Esophagus muscularis mucosa (tissue), 4 donors: ENCODE measurements around the gene CRYL1. TPM values are rescaled to one million over a fixed set of nuclear protein-coding genes. Genes with fewer than 3 reads are reported as not detected.

ENCODE experiments used
- DNase-seq: peaks from one replicate; pipeline ENCODE4 v3.0.0-alpha.2; 2017; ENCODE audit errors: extremely low spot score
- H3K27ac ChIP-seq, 4 donors: fragments of 200-600 bp; sonication (generic); replicated peaks in 1 of 4; 1 replicate in 3 of 4; 2 replicates in 1 of 4; pipeline ENCODE4 v1.5.1; 2016 to 2019; ENCODE audit warnings: mild to moderate bottlenecking in 1 of 4
- H3K27me3 ChIP-seq, 4 donors: fragments of 200-600 bp; sonication (generic); one replicate each; pipeline versions ENCODE4 v1.5.1 to v1.6.0; 2016 to 2019
- H3K36me3 ChIP-seq, 4 donors: fragments of 200-600 bp; sonication (generic); one replicate each; pipeline ENCODE4 v1.5.1; 2016 to 2019
- H3K4me1 ChIP-seq, 4 donors: fragments of 200-600 bp; sonication (generic); one replicate each; pipeline ENCODE4 v1.5.1; 2016 to 2019
- H3K4me3 ChIP-seq, 4 donors: fragments of 200-600 bp; sonication (generic); 1 replicate in 2 of 4; 2 replicates in 2 of 4; pipeline ENCODE4 v1.5.1; 2016 to 2019; ENCODE audit warnings: mild to moderate bottlenecking in 4 of 4, moderate library complexity in 1 of 4
- H3K9me3 ChIP-seq, 4 donors: fragments of 200-600 bp; sonication (generic); 1 replicate in 3 of 4; 2 replicates in 1 of 4; pipeline ENCODE4 v1.5.1; 2016 to 2019
- EP300 ChIP-seq: sonication (generic); formaldehyde crosslinking; IDR thresholded peaks from one replicate; pipeline ENCODE4 v1.6.1; 2017; ENCODE audit warnings: antibody characterized with exemption
- POLR2A ChIP-seq: fragments of 450-650 bp; IDR thresholded peaks from one replicate; pipeline ENCODE4 v1.6.1; 2017; ENCODE audit warnings: antibody characterized with exemption, moderate library complexity, mild to moderate bottlenecking, low read depth
- POLR2AphosphoS5 ChIP-seq, 2 donors: sonication (generic); formaldehyde crosslinking; IDR thresholded peaks; one replicate each; pipeline ENCODE4 v1.6.1; 2017; ENCODE audit warnings: antibody characterized with exemption in 2 of 2
- WGBS: methylation state at CpG from one replicate; pipeline ENCODE4 v1.1.5; 2018; 5-methylcytosine and 5-hydroxymethylcytosine counted together
- intact Hi-C: fragments of 100-400 bp; cut with DNase I; formaldehyde crosslinking; loops from one replicate; pipeline ENCODE4 v1.15.1; 2023
- total RNA-seq, 4 donors: library from RNA; depleted of rRNA; stranded (reverse); fragments of >200 nt; gene quantifications; one replicate each; pipeline versions ENCODE4 v1.1.0 to v1.2.1, GENCODE V29; 2016
- TF ChIP-seq, protein P1 (sequence below), 3 experiments: fragments of 200-600 bp in 2 of 3; fragments of 450-650 bp in 1 of 3; sonication (generic) in 2 of 3; IDR thresholded peaks; one replicate each; pipeline ENCODE4 v1.5.1; 2017 to 2019; ENCODE audit warnings: antibody characterized with exemption in 3 of 3, mild to moderate bottlenecking in 2 of 3, moderate library complexity in 1 of 3

Gene CRYL1
- total RNA-seq, 4 donors from 2014 or later: 42.3 to 59.3 (median 45.4) TPM

- H3K27me3 ChIP-seq: no peaks in the 10 kb centered on the region
- H3K4me1 ChIP-seq: no peaks in the 10 kb centered on the region
- no peaks in the 10 kb centered on the region for H3K9me3 ChIP-seq
- no peak for TF ChIP-seq POLR2AphosphoS5 (IDR thresholded peaks at IDR 0.05)
- TF ChIP-seq, protein P1, sequence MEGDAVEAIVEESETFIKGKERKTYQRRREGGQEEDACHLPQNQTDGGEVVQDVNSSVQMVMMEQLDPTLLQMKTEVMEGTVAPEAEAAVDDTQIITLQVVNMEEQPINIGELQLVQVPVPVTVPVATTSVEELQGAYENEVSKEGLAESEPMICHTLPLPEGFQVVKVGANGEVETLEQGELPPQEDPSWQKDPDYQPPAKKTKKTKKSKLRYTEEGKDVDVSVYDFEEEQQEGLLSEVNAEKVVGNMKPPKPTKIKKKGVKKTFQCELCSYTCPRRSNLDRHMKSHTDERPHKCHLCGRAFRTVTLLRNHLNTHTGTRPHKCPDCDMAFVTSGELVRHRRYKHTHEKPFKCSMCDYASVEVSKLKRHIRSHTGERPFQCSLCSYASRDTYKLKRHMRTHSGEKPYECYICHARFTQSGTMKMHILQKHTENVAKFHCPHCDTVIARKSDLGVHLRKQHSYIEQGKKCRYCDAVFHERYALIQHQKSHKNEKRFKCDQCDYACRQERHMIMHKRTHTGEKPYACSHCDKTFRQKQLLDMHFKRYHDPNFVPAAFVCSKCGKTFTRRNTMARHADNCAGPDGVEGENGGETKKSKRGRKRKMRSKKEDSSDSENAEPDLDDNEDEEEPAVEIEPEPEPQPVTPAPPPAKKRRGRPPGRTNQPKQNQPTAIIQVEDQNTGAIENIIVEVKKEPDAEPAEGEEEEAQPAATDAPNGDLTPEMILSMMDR (IDR thresholded peaks at IDR 0.05): no peak
- no peaks in the 10 kb centered on the region for H3K36me3 ChIP-seq
- DNase-seq: no peak
- intact Hi-C loops: no loop called here
- H3K27ac ChIP-seq: peak overlapping the region in 1 of 4 donors; percentile 25
- H3K4me3 ChIP-seq: no peak overlapping the region
- 87% methylated on average over 2 of the region's 2 CpGs for WGBS
Measured at GRCh38 chr13:20388184-20388583, 137.5 kb downstream of the CRYL1 start.

- no peaks in the 10 kb centered on the region for H3K36me3 ChIP-seq
- H3K27ac ChIP-seq: no peak overlapping the region
- TF ChIP-seq, protein P1 (IDR thresholded peaks at IDR 0.05): no peak
- TF ChIP-seq POLR2A: no peak
- no peak for TF ChIP-seq POLR2AphosphoS5 (IDR thresholded peaks at IDR 0.05)
- TF ChIP-seq EP300: no peak
- no peak overlapping the region for H3K4me3 ChIP-seq
- no peak for DNase-seq
- no peaks in the 10 kb centered on the region for H3K27me3 ChIP-seq
- no peaks in the 10 kb centered on the region for H3K9me3 ChIP-seq
- 70% methylated on average over 8 of the region's 8 CpGs for WGBS
- no peaks in the 10 kb centered on the region for H3K4me1 ChIP-seq
- intact Hi-C loops: no loop called here
Measured at GRCh38 chr13:20387441-20387971, 138.2 kb downstream of the CRYL1 start.

GRCh38 chr13:20387006-20387405, 138.7 kb downstream of the CRYL1 start:
- no peak overlapping the region for H3K4me3 ChIP-seq
- H3K36me3 ChIP-seq: no peaks in the 10 kb centered on the region
- H3K9me3 ChIP-seq: no peaks in the 10 kb centered on the region
- no peaks in the 10 kb centered on the region for H3K27me3 ChIP-seq
- no peak overlapping the region for H3K27ac ChIP-seq
- intact Hi-C loops: no loop called here
- H3K4me1 ChIP-seq: no peaks in the 10 kb centered on the region
- TF ChIP-seq EP300: no peak
- TF ChIP-seq POLR2AphosphoS5 (IDR thresholded peaks at IDR 0.05): no peak
- WGBS: 91% methylated on average over 5 of the region's 5 CpGs
- no peak for DNase-seq

GRCh38 chr13:20383058-20383457, 142.6 kb downstream of the CRYL1 start:
- Histone ChIP-seq H3K36me3 (no peaks in the 10 kb centered on the region), H3K27ac (no peak overlapping the region), H3K9me3 (no peaks in the 10 kb centered on the region), H3K4me3 (no peak overlapping the region), H3K27me3 (no peaks in the 10 kb centered on the region), H3K4me1 (no peaks in the 10 kb centered on the region)
- DNase-seq: no peak
- TF ChIP-seq EP300: no peak
- no peak for TF ChIP-seq POLR2A
- no peak for TF ChIP-seq POLR2AphosphoS5 (IDR thresholded peaks at IDR 0.05)
- TF ChIP-seq, protein P1 (IDR thresholded peaks at IDR 0.05): no peak
- 60% methylated on average over 2 of the region's 2 CpGs for WGBS
- intact Hi-C loops: no loop called here

GRCh38 chr13:20381401-20381800, 144.3 kb downstream of the CRYL1 start:
- Histone ChIP-seq H3K27ac (no peak overlapping the region), H3K27me3 (no peaks in the 10 kb centered on the region), H3K9me3 (no peaks in the 10 kb centered on the region), H3K4me1 (no peaks in the 10 kb centered on the region), H3K36me3 (no peaks in the 10 kb centered on the region), H3K4me3 (no peak overlapping the region)
- 80% methylated on average over 3 of the region's 3 CpGs for WGBS
- DNase-seq: no peak
- TF ChIP-seq POLR2A (no peak), EP300 (no peak), POLR2AphosphoS5 (IDR thresholded peaks at IDR 0.05) (no peak)
- TF ChIP-seq, protein P1 (IDR thresholded peaks at IDR 0.05): no peak
- intact Hi-C loops: no loop called here
